ENCODE measurements around the gene SEMA3D. TPM values are rescaled to one million over a fixed set of nuclear protein-coding genes. Genes with fewer than 3 reads are reported as not detected.

Gene SEMA3D
- total and polyA plus RNA-seq, 2 donors (not counting 1 experiment from before 2014, with no cell fraction given): 0.46 to 0.59 TPM

- intact Hi-C loops (cut with micrococcal nuclease): no loop called here
These were observed 50.9 kb downstream of the SEMA3D start for GRCh38 chr7:85135977-85136376.

GRCh38 chr7:85133560-85133959, 53.3 kb downstream of the SEMA3D start:
- ChIA-PET CTCF (no interaction called here), POLR2A (no interaction called here)
- H3K27ac ChIP-seq (ENCODE audit: low read length in 2 of 2): no peak overlapping the region
- H3K9me3 ChIP-seq (ENCODE audit: control extremely low read depth in 1 of 3, control insufficient read depth in 2 of 3, insufficient read depth in 1 of 3, low read length in 2 of 3): no peaks in the 10 kb centered on the region
- Mint-ChIP-seq H3K4me1 (no peaks in the 10 kb centered on the region), H3K27me3 (no peaks in the 10 kb centered on the region), H3K27ac (no peak overlapping the region), H3K4me3 (no peak overlapping the region), H3K9me3 (ENCODE audit: insufficient read depth) (no peaks in the 10 kb centered on the region)
- no peak overlapping the region for H3K9ac ChIP-seq (ENCODE audit: low read length)
- H3K4me2 ChIP-seq (replicated peaks; ENCODE audit: low read depth, low read length, poor library complexity, severe bottlenecking): no peak overlapping the region
- no peaks in the 10 kb centered on the region for H3K79me2 ChIP-seq (ENCODE audit: control insufficient read depth, insufficient read depth, low read length)
- no CpG with 5 or more reads among the region's 1 CpG for WGBS (ENCODE audit: insufficient coverage)
- H3K4me1 ChIP-seq (ENCODE audit: control insufficient read depth in 2 of 2, insufficient read depth in 2 of 2, low read length in 2 of 2): no peaks in the 10 kb centered on the region
- ATAC-seq (ENCODE audit: low read depth) (no peak), DNase-seq (no peak)
- no peaks in the 10 kb centered on the region for H3K27me3 ChIP-seq (replicated peaks in 1 of 4; ENCODE audit: control extremely low read depth in 1 of 4, control insufficient read depth in 3 of 4, insufficient read depth in 4 of 4, low read length in 3 of 4)
- TF ChIP-seq, protein P1, sequence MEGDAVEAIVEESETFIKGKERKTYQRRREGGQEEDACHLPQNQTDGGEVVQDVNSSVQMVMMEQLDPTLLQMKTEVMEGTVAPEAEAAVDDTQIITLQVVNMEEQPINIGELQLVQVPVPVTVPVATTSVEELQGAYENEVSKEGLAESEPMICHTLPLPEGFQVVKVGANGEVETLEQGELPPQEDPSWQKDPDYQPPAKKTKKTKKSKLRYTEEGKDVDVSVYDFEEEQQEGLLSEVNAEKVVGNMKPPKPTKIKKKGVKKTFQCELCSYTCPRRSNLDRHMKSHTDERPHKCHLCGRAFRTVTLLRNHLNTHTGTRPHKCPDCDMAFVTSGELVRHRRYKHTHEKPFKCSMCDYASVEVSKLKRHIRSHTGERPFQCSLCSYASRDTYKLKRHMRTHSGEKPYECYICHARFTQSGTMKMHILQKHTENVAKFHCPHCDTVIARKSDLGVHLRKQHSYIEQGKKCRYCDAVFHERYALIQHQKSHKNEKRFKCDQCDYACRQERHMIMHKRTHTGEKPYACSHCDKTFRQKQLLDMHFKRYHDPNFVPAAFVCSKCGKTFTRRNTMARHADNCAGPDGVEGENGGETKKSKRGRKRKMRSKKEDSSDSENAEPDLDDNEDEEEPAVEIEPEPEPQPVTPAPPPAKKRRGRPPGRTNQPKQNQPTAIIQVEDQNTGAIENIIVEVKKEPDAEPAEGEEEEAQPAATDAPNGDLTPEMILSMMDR (IDR thresholded peaks at IDR 0.05): no peak
- no peak for TF ChIP-seq EZH2 (IDR thresholded peaks at IDR 0.05; ENCODE audit: borderline replicate concordance, insufficient read depth, low read depth, low read length, poor library complexity, severe bottlenecking)
- no peak overlapping the region for H3K4me3 ChIP-seq (ENCODE audit: control extremely low read depth in 1 of 5, extremely low read depth in 1 of 5, insufficient read depth in 1 of 5, low read depth in 2 of 5, low read length in 4 of 5)
- H4K20me1 ChIP-seq (ENCODE audit: control insufficient read depth, insufficient read depth, low read length, poor library complexity, severe bottlenecking): no peaks in the 10 kb centered on the region
- intact Hi-C loops (cut with micrococcal nuclease): no loop called here
- no peak overlapping the region for H2AFZ ChIP-seq (ENCODE audit: insufficient read depth, low read depth, low read length, poor library complexity, severe bottlenecking)
- H3K36me3 ChIP-seq (replicated peaks in 1 of 2; ENCODE audit: control extremely low read depth in 1 of 2, control insufficient read depth in 1 of 2, extremely low read depth in 1 of 2, insufficient read depth in 2 of 2, low read length in 1 of 2): no peaks in the 10 kb centered on the region

More at GRCh38 chr7:85135977-85136376, 50.9 kb downstream of the SEMA3D start:
- Histone ChIP-seq H3K4me2 (replicated peaks; ENCODE audit: low read depth, low read length, poor library complexity, severe bottlenecking) (no peak overlapping the region), H3K27ac (ENCODE audit: low read length in 2 of 2) (no peak overlapping the region), H3K9me3 (ENCODE audit: control extremely low read depth in 1 of 3, control insufficient read depth in 2 of 3, insufficient read depth in 1 of 3, low read length in 2 of 3) (no peaks in the 10 kb centered on the region), H3K79me2 (ENCODE audit: control insufficient read depth, insufficient read depth, low read length) (no peaks in the 10 kb centered on the region), H2AFZ (ENCODE audit: insufficient read depth, low read depth, low read length, poor library complexity, severe bottlenecking) (no peak overlapping the region), H3K4me3 (ENCODE audit: control extremely low read depth in 1 of 5, extremely low read depth in 1 of 5, insufficient read depth in 1 of 5, low read depth in 2 of 5, low read length in 4 of 5) (no peak overlapping the region), H3K9ac (ENCODE audit: low read length) (no peak overlapping the region), H3K36me3 (replicated peaks in 1 of 2; ENCODE audit: control extremely low read depth in 1 of 2, control insufficient read depth in 1 of 2, extremely low read depth in 1 of 2, insufficient read depth in 2 of 2, low read length in 1 of 2) (no peaks in the 10 kb centered on the region), H3K27me3 (replicated peaks in 1 of 4; ENCODE audit: control extremely low read depth in 1 of 4, control insufficient read depth in 3 of 4, insufficient read depth in 4 of 4, low read length in 3 of 4) (no peaks in the 10 kb centered on the region), H3K4me1 (ENCODE audit: control insufficient read depth in 2 of 2, insufficient read depth in 2 of 2, low read length in 2 of 2) (no peaks in the 10 kb centered on the region), H4K20me1 (ENCODE audit: control insufficient read depth, insufficient read depth, low read length, poor library complexity, severe bottlenecking) (no peaks in the 10 kb centered on the region)
- Mint-ChIP-seq H3K27ac (no peak overlapping the region), H3K27me3 (no peaks in the 10 kb centered on the region), H3K9me3 (ENCODE audit: insufficient read depth) (no peaks in the 10 kb centered on the region), H3K4me1 (no peaks in the 10 kb centered on the region), H3K4me3 (no peak overlapping the region)
- WGBS (ENCODE audit: insufficient coverage): no CpG with 5 or more reads among the region's 2 CpGs
- TF ChIP-seq, protein P1 (IDR thresholded peaks at IDR 0.05): no peak
- no peak for TF ChIP-seq EZH2 (IDR thresholded peaks at IDR 0.05; ENCODE audit: borderline replicate concordance, insufficient read depth, low read depth, low read length, poor library complexity, severe bottlenecking)
- no peak for DNase-seq
- ChIA-PET POLR2A (no interaction called here), CTCF (no interaction called here)
- no peak for ATAC-seq (ENCODE audit: low read depth)

Measured in B cell (primary cell).